Nephron progenitor cell (in vitro differentiated cells): Measurements from ENCODE around the gene AFF2.

Experiments used
- DNase-seq: peaks from one replicate; pipeline ENCODE4 v3.0.0; 2021
- H3K27ac Mint-ChIP-seq: 2 replicates; pipeline ENCODE4 v1.8.0; 2021; ENCODE audit warnings: mild to moderate bottlenecking, moderate library complexity, mixed read lengths
- H3K27me3 Mint-ChIP-seq: 2 replicates; pipeline ENCODE4 v1.8.0; 2021; ENCODE audit warnings: mild to moderate bottlenecking, low read depth, mixed read lengths; ENCODE audit not compliant: poor library complexity
- H3K36me3 Mint-ChIP-seq: 2 replicates; pipeline ENCODE4 v1.8.0; 2021; ENCODE audit warnings: low read depth, mixed read lengths
- H3K4me1 Mint-ChIP-seq: 2 replicates; pipeline ENCODE4 v1.8.0; 2021; ENCODE audit warnings: mixed read lengths
- H3K4me3 Mint-ChIP-seq: 2 replicates; pipeline ENCODE4 v1.8.0; 2021; ENCODE audit warnings: mild to moderate bottlenecking, moderate library complexity, mixed read lengths
- H3K9me3 Mint-ChIP-seq: 2 replicates; pipeline ENCODE4 v1.8.0; 2021; ENCODE audit warnings: mild to moderate bottlenecking, moderate library complexity, mixed read lengths
- TF ChIP-seq, protein P1 (sequence below): fragments of 200-600 bp; sonication (generic); IDR thresholded peaks from 2 replicates; pipeline ENCODE4 v1.5.0; 2021; ENCODE audit warnings: antibody characterized with exemption

AFF2 gene

DNA sequence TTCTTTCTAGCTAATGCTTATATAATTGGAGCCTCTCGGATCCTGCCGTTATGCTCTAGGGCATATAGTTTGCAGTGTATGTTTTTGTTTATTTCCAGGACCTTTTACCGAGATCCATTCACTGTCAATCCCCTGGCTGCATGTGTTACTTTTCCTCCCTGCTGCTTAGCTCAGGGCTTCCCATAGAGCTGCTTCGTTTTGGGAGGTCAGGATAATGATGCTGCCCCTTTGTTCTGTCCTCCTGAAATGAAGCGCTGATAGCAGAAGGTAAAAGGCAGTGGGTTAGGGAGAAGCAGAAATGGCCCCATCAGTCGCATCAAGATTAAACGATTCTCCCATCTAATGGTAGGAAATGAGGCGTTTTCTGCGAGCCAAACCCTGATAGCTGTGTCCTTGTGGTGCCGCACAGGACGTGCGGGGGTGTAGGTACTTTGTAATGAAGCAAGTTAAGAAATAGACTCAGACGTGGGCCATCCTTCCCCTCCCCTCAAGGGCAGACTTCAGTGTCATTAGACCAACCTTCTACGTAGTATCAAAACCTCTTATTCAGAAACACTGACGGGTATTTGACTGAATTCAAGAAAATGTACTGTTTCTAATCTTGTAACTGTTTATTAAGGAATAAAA, 37.3 kb downstream of the AFF2 start:
- Mint-ChIP-seq H3K27me3 (peaks cover 2% of the 10 kb centered on the region), H3K27ac (no peak overlapping the region), H3K9me3 (no peaks in the 10 kb centered on the region), H3K4me3 (no peak overlapping the region), H3K4me1 (peaks cover 15% of the 10 kb centered on the region), H3K36me3 (no peaks in the 10 kb centered on the region)
- TF ChIP-seq, protein P1, sequence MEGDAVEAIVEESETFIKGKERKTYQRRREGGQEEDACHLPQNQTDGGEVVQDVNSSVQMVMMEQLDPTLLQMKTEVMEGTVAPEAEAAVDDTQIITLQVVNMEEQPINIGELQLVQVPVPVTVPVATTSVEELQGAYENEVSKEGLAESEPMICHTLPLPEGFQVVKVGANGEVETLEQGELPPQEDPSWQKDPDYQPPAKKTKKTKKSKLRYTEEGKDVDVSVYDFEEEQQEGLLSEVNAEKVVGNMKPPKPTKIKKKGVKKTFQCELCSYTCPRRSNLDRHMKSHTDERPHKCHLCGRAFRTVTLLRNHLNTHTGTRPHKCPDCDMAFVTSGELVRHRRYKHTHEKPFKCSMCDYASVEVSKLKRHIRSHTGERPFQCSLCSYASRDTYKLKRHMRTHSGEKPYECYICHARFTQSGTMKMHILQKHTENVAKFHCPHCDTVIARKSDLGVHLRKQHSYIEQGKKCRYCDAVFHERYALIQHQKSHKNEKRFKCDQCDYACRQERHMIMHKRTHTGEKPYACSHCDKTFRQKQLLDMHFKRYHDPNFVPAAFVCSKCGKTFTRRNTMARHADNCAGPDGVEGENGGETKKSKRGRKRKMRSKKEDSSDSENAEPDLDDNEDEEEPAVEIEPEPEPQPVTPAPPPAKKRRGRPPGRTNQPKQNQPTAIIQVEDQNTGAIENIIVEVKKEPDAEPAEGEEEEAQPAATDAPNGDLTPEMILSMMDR, result no peak
- no peak for DNase-seq

DNA sequence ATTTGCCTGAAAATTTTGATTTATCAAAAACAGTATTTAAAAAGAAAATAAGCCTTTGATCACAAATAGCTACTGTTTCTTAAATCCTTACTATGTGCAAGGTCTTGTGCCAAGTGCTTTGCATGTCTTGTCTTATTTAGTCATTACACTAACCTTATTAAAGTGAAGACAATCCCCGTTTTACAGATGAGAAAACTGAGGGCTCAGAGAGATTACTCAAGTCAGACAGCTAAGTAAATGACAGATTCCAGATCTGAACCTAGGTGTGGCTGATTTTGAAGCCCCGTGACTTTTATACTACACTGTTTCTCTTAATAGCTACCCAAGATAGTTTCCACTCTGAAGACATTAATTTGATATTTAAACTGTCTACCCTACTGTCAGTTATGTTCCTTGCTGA, 38.2 kb downstream of the AFF2 start:
- no peaks in the 10 kb centered on the region for H3K36me3 Mint-ChIP-seq
- DNase-seq, result no peak
- H3K27me3 Mint-ChIP-seq, result peaks cover 2% of the 10 kb centered on the region
- H3K27ac Mint-ChIP-seq, result no peak overlapping the region
- H3K9me3 Mint-ChIP-seq, result no peaks in the 10 kb centered on the region
- H3K4me1 Mint-ChIP-seq, result peaks cover 16% of the 10 kb centered on the region
- H3K4me3 Mint-ChIP-seq, result no peak overlapping the region
- TF ChIP-seq, protein P1, result no peak

DNA sequence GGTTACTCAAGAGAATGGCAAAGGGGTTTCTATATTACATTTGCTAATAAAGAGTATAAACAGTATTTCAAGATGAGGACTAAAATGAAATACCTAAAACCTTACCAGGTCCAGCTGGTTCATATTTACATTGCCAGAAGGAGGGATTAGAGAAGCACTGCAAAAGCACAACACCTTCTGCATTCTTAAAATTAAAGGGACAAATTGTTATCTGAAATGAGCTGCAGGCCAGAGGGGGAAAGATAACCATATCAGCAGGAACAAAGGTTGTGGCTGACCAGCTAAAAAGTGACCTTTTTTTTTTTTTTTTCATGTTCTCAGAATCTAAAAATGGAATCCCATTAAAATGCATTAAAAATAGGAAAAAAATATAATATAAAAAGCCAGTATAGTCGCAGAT, 39.7 kb downstream of the AFF2 start:
- no peaks in the 10 kb centered on the region for H3K36me3 Mint-ChIP-seq
- no peaks in the 10 kb centered on the region for H3K27me3 Mint-ChIP-seq
- TF ChIP-seq, protein P1, result no peak
- H3K4me1 Mint-ChIP-seq, result peaks cover 25% of the 10 kb centered on the region
- no peak overlapping the region for H3K4me3 Mint-ChIP-seq
- no peak for DNase-seq
- no peaks in the 10 kb centered on the region for H3K9me3 Mint-ChIP-seq
- H3K27ac Mint-ChIP-seq, result no peak overlapping the region

DNA sequence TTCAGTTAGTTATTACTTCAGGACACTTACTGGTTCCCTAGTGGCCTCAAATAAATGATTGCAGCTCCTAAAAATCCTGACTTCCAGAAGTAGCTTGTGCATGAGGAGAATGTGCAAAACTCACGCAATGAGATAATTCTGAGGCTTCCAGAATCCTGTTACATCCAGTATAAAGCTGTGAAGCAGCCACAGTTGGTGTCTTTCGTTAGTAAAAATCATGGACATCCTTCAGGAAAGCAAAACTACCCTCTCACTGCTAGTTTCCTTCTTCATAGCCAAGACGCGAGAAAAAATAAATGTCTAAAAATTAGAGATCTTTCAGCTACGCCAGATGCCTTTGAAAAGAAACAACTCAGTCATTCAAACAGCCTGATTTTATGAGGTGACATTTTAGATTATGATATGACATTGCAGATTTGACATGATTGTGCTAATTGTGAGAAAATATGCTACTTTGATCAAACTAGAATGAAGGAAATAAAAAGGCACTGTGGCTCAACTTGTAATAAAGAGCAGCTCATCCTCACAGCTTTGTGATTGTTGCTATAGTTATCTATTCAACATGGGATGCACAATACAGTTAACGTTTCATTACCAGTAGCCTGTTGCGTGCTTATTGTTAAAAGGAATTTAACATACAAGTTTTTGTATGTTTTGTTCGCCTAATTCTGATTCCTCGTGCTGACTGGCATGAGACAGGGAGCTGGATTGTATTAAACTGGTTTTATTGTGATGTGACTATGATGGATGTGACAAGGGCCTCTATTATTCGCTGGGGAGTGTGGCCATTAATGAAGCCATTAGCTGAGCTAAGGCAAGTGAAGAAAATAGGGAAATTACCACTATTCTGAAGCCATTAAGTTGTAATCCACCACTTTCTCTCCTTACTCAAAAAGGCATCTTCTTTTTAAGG, 40.5 kb downstream of the AFF2 start:
- peaks cover 25% of the 10 kb centered on the region for H3K4me1 Mint-ChIP-seq
- H3K27ac Mint-ChIP-seq, result no peak overlapping the region
- H3K27me3 Mint-ChIP-seq, result no peaks in the 10 kb centered on the region
- TF ChIP-seq, protein P1, result no peak
- H3K4me3 Mint-ChIP-seq, result no peak overlapping the region
- no peaks in the 10 kb centered on the region for H3K9me3 Mint-ChIP-seq
- DNase-seq, result no peak
- H3K36me3 Mint-ChIP-seq, result no peaks in the 10 kb centered on the region

DNA sequence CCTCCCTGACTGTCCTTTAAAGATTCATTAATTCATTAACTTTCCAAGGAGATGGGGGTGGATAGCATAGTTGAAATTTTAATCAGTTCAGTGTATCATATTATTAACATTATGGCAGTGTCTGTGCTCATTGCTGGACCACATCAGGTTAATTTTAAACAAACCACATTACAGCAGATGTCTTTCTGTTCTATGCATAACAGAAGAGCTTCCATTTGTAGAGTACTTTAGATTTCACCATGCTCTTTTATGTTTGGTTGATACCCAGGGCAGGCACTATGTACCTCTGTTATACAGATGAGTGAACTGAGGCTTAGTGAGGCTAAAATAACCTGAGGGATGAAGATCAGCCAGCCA, 41.1 kb downstream of the AFF2 start:
- no peaks in the 10 kb centered on the region for H3K36me3 Mint-ChIP-seq
- DNase-seq, result no peak
- no peaks in the 10 kb centered on the region for H3K27me3 Mint-ChIP-seq
- H3K27ac Mint-ChIP-seq, result no peak overlapping the region
- peaks cover 25% of the 10 kb centered on the region for H3K4me1 Mint-ChIP-seq
- TF ChIP-seq, protein P1, result no peak
- no peak overlapping the region for H3K4me3 Mint-ChIP-seq
- H3K9me3 Mint-ChIP-seq, result peaks cover 3% of the 10 kb centered on the region
